GM21360 (cell line): Measurements from ENCODE around the gene UNC13A.
"Not testable (repeated sequence)": the region's sequence is repeated elsewhere in the genome, so short reads cannot be mapped to it uniquely, and the experiment has no call there.

Source experiments
- ATAC-seq: cut with Tn5 transposase; IDR thresholded peaks from one replicate; pipeline ENCODE4 v1.9.1; 2021; ENCODE audit warnings: mild to moderate bottlenecking, moderate library complexity; ENCODE audit not compliant: unreplicated experiment

UNC13A gene

GRCh38 chr19:17576758-17577456 is 111.2 kb downstream of the UNC13A start:
- no peak for ATAC-seq

GRCh38 chr19:17575871-17576757 is 112.0 kb downstream of the UNC13A start:
- ATAC-seq, result no peak

GRCh38 chr19:17572638-17573037 is 115.5 kb downstream of the UNC13A start:
- ATAC-seq, result no peak

GRCh38 chr19:17570791-17571190 is 117.4 kb downstream of the UNC13A start:
- ATAC-seq, result no peak

- ATAC-seq, result not testable (repeated sequence)
Observed at GRCh38 chr19:17570291-17570690, 117.9 kb downstream of the UNC13A start.

- ATAC-seq, result no peak
Observed at GRCh38 chr19:17567940-17568339, 120.2 kb downstream of the UNC13A start.

- ATAC-seq, result no peak
Observed at GRCh38 chr19:17565611-17566010, 122.5 kb downstream of the UNC13A start.

- no peak for ATAC-seq
Observed at GRCh38 chr19:17564781-17565180, 123.4 kb downstream of the UNC13A start.

- no peak for ATAC-seq
Observed at GRCh38 chr19:17562561-17562960, 125.6 kb downstream of the UNC13A start.

GRCh38 chr19:17562097-17562496 is 126.1 kb downstream of the UNC13A start:
- no peak for ATAC-seq

- ATAC-seq, result no peak
Observed at GRCh38 chr19:17560205-17560595, 128.0 kb downstream of the UNC13A start.

- no peak for ATAC-seq
Observed at GRCh38 chr19:17557466-17557865, 130.7 kb downstream of the UNC13A start.

GRCh38 chr19:17556995-17557394 is 131.2 kb downstream of the UNC13A start:
- no peak for ATAC-seq

GRCh38 chr19:17555929-17556813 is 132.0 kb downstream of the UNC13A start:
- peak; percentile 26 for ATAC-seq

- peak; percentile 86 for ATAC-seq
Observed at GRCh38 chr19:17555480-17555928, 132.7 kb downstream of the UNC13A start, which contains the start of gene COLGALT1. Gene COLGALT1 (plus strand): TSS chr19:17555649. CDS start chr19:17555714, 65 bp downstream.

- peak; percentile 9 for ATAC-seq
Observed at GRCh38 chr19:17554968-17555479, 133.1 kb downstream of the UNC13A start.

- ATAC-seq, result no peak
Observed at GRCh38 chr19:17553256-17553655, 134.9 kb downstream of the UNC13A start.

GRCh38 chr19:17552735-17553134 is 135.4 kb downstream of the UNC13A start:
- not testable (repeated sequence) for ATAC-seq
